ENCODE data around the gene APIP. TPM values are rescaled to one million over a fixed set of nuclear protein-coding genes. Genes with fewer than 3 reads are reported as not detected.
A peak's percentile ranks its signal among the peaks of the same experiment; 100 is the strongest.
"Not testable (repeated sequence)": the region's sequence is repeated elsewhere in the genome, so short reads cannot be mapped to it uniquely, and the experiment has no call there.

APIP gene
- total and polyA plus RNA-seq, 12 donors, result 17.2 to 34.9 (median 31.1) TPM

DNA sequence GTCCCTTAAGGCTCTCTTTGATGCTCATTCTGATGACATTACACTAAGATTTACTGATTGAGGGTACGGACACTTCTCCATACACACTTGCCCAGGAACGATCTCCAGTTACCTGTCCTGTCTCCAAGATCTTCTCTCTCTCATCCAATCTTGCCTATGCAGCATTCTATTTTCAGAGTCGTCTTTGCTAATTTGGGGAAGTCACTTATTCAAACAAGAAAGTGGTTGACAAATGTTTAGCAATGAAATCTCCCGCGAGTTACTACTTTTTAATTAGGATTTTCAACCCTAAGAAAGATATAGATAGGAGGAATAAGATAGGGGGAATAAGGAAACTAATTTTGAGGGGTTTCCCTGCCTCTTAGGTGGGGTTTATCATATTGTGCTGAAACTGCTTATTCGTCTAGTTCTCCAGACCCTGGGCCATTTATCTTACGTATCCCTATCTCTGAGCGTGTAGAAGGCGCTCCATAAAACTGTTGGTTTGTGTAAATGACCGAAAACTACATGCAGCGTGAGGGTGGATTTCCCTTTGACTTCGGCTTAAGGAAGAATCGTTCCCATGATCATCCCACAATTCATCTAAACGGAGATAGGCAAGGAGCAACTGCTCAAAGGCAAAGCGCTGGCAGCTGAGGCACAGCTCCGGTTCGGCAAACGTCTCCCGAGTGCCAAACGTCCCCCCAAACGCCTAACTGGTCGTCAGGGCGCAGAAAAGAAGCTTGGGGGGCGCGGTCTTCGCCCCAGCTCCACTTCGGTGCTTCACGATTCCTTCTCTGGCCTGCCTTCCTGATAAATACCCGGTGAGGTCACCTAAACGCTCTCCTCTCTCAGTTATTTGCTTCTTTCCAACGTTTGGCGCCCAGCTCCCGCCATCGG, 804 bp downstream of the APIP start:
- intact Hi-C loops (cut with DNase I), result no loop called here
- Histone ChIP-seq H3K9me3 (no peaks in the 10 kb centered on the region), H3K36me3 (peaks cover 0 to 14% (median 0%) of the 10 kb centered on the region in 9 donors), H3K4me3 (peak overlapping the region; percentile 59 to 96 (median 80)), H3K4me1 (peaks cover 7 to 45% (median 23%) of the 10 kb centered on the region in 9 donors), H3K27ac (peak overlapping the region; percentile 79 to 98 (median 96)), H3K27me3 (no peaks in the 10 kb centered on the region)
- DNase-seq (no peak), ATAC-seq (peak in 6 of 8 donors; percentile 0 to 12 (median 3))
- TF ChIP-seq, protein P1, sequence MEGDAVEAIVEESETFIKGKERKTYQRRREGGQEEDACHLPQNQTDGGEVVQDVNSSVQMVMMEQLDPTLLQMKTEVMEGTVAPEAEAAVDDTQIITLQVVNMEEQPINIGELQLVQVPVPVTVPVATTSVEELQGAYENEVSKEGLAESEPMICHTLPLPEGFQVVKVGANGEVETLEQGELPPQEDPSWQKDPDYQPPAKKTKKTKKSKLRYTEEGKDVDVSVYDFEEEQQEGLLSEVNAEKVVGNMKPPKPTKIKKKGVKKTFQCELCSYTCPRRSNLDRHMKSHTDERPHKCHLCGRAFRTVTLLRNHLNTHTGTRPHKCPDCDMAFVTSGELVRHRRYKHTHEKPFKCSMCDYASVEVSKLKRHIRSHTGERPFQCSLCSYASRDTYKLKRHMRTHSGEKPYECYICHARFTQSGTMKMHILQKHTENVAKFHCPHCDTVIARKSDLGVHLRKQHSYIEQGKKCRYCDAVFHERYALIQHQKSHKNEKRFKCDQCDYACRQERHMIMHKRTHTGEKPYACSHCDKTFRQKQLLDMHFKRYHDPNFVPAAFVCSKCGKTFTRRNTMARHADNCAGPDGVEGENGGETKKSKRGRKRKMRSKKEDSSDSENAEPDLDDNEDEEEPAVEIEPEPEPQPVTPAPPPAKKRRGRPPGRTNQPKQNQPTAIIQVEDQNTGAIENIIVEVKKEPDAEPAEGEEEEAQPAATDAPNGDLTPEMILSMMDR (IDR thresholded peaks at IDR 0.05), result no peak
- 7 to 8% methylated on average over 34 of the region's 34 CpGs for WGBS, 2 donors

DNA sequence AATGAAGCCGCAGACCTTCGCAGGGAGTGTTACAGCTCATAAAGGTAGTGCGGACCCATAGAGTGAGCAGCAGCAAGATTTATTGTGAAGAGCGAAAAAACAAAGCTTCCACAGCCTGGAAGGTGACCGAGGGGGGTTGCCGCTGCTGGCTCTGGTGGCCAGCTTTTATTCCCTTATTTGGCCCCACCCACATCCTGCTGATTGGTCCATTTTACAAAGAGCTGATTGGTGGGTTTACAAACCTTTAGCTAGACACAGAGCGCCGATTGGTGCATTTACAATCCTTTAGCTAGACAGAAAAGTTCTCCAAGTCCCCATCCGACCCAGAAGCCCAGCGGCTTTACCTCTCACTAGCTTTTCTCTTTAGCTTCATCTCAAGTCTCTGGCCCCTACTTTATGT, 2.6 kb downstream of the APIP start:
- H3K9me3 ChIP-seq; DNase-seq; ATAC-seq; intact Hi-C loops (cut with DNase I); H3K27ac ChIP-seq; H3K4me3 ChIP-seq; H3K27me3 ChIP-seq: not testable (repeated sequence)
- Histone ChIP-seq H3K4me1 (peaks cover 7 to 53% (median 20%) of the 10 kb centered on the region in 9 donors), H3K36me3 (peaks cover 0 to 18% (median 0%) of the 10 kb centered on the region in 9 donors)
- WGBS, 2 donors, result 93 to 98% methylated on average over 10 of the region's 10 CpGs

DNA sequence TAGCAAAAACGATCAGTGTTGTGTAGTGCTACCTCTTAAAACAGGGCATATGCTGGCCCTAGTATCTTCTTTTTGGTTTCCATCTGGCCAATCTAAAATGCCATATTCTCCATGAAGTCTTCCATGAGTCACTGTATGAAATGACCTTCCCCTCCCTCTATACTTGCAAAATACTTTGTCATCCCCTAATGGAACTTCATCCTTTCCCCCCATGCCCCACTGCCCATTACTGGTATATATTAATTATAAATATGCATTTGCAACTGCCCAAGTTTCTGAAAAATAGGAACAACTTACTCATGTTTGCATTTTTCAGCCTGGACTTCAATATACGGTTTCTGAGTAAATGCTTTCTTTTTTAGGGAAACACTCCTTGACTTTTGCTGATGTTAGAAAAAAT, 4.5 kb downstream of the APIP start:
- intact Hi-C loops (cut with DNase I), result no loop called here
- peaks cover 0 to 19% (median 0%) of the 10 kb centered on the region in 9 donors for H3K36me3 ChIP-seq
- TF ChIP-seq, protein P1 (IDR thresholded peaks at IDR 0.05), result no peak
- no peaks in the 10 kb centered on the region for H3K27me3 ChIP-seq
- peaks cover 0 to 37% (median 7%) of the 10 kb centered on the region in 9 donors for H3K4me1 ChIP-seq
- no peak overlapping the region for H3K27ac ChIP-seq
- H3K9me3 ChIP-seq, result no peaks in the 10 kb centered on the region
- DNase-seq (no peak), ATAC-seq (no peak)
- 76 to 79% methylated on average over 2 of the region's 2 CpGs for WGBS, 2 donors
- no peak overlapping the region for H3K4me3 ChIP-seq

DNA sequence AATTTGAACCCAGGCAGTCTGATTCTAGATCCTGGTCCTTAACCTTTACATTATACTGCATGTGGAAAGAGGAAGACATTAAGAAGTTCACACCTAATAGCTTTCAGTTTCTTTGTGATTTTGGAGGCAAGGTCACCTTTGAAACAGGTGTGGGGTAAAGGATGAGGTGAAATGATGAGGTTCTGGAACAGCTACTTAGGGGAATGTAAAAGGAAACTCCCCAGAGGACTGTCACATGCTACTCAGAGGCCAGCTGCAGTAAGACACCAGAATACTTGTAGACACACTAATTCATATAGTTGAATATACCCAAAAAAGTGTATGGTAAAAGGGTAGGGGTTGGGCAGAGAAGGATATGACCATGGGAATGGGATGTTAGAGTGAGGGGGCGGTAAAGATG, 5.4 kb downstream of the APIP start:
- TF ChIP-seq, protein P1 (IDR thresholded peaks at IDR 0.05), result no peak
- H3K9me3 ChIP-seq, result no peaks in the 10 kb centered on the region
- 97% methylated on average over 1 of the region's 1 CpG for WGBS, 2 donors
- intact Hi-C loops (cut with DNase I), result no loop called here
- H3K27me3 ChIP-seq, result no peaks in the 10 kb centered on the region
- H3K4me3 ChIP-seq, result no peak overlapping the region
- no peak for ATAC-seq
- peaks cover 0 to 19% (median 0%) of the 10 kb centered on the region in 9 donors for H3K36me3 ChIP-seq
- no peak overlapping the region for H3K27ac ChIP-seq
- DNase-seq, result no peak
- peaks cover 0 to 37% (median 7%) of the 10 kb centered on the region in 9 donors for H3K4me1 ChIP-seq

DNA sequence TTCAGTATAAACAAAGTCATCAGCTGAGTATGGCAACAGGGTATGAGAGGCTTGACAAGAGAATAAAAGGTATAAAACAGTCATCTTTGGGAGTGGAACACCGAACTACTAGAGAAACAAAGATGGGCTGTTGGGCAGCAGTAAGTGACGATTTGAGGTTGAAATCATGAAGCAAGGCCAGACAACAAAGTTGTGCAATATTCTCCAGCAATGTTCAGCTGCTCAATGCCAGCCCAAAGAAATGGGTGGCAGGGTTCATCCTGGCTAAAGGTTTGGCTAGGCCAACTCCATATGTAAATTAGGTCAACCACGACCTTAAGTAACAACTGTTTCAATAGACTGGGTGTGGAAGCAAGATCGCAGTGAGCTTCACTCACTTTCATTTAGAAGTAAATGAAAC, 6.2 kb downstream of the APIP start:
- H3K4me1 ChIP-seq, result peaks cover 0 to 31% (median 4%) of the 10 kb centered on the region in 9 donors
- H3K27ac ChIP-seq, result no peak overlapping the region
- intact Hi-C loops (cut with DNase I), result no loop called here
- peaks cover 0 to 19% (median 0%) of the 10 kb centered on the region in 9 donors for H3K36me3 ChIP-seq
- no peaks in the 10 kb centered on the region for H3K27me3 ChIP-seq
- WGBS, 2 donors, result 78 to 93% methylated on average over 4 of the region's 4 CpGs
- H3K9me3 ChIP-seq, result no peaks in the 10 kb centered on the region
- DNase-seq, result no peak
- no peak overlapping the region for H3K4me3 ChIP-seq
- TF ChIP-seq, protein P1 (IDR thresholded peaks at IDR 0.05), result no peak
- ATAC-seq, result no peak

Data from heart right ventricle (tissue), 16 donors.